GM06990 (cell line): ENCODE measurements around the gene DNAJB6.

Experiments used
- DNase-seq: peaks from one replicate; pipeline ENCODE4 v3.0.0-alpha.2; 2011; ENCODE audit not compliant: insufficient read length; ENCODE audit errors: extremely low read depth
- H3K27me3 ChIP-seq: replicated peaks from 2 replicates; pipeline ENCODE4 v1.6.0; 2011; ENCODE audit warnings: low read length; ENCODE audit not compliant: control insufficient read depth, insufficient read depth
- H3K36me3 ChIP-seq: 2 replicates; pipeline ENCODE4 v1.5.1; 2011; ENCODE audit warnings: low read length; ENCODE audit not compliant: control insufficient read depth, insufficient read depth
- H3K4me3 ChIP-seq: replicated peaks from 2 replicates; pipeline ENCODE4 v1.5.1; 2011; ENCODE audit warnings: low read depth, mild to moderate bottlenecking, control low read depth, low read length
- TF ChIP-seq, protein P1 (sequence below): IDR thresholded peaks from 2 replicates; pipeline ENCODE4 v1.5.1; 2011; ENCODE audit warnings: low read length, control low read depth, mild to moderate bottlenecking, inconsistent platforms; ENCODE audit not compliant: insufficient read depth, poor library complexity, severe bottlenecking

The DNAJB6 gene

DNA sequence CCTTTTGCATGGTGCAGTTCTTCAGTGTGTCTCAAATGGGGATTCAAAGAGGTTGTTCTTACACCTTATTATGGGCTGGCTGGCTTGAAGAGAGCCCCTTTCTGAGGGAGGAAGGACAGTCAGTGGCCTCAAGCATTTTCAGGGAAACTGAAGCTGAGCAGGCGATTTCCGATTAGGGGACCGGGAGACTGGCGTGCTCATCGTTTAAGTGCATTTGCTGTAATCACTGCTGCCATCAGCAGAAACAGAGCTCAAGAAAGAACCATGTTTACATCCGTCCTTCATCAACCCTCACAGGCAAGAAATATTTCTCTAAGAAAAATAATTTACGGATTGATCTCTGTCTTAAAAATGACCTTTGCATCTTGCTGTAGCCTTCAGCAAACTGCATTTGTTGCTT, 32.2 kb downstream of the DNAJB6 start:
- TF ChIP-seq, protein P1, sequence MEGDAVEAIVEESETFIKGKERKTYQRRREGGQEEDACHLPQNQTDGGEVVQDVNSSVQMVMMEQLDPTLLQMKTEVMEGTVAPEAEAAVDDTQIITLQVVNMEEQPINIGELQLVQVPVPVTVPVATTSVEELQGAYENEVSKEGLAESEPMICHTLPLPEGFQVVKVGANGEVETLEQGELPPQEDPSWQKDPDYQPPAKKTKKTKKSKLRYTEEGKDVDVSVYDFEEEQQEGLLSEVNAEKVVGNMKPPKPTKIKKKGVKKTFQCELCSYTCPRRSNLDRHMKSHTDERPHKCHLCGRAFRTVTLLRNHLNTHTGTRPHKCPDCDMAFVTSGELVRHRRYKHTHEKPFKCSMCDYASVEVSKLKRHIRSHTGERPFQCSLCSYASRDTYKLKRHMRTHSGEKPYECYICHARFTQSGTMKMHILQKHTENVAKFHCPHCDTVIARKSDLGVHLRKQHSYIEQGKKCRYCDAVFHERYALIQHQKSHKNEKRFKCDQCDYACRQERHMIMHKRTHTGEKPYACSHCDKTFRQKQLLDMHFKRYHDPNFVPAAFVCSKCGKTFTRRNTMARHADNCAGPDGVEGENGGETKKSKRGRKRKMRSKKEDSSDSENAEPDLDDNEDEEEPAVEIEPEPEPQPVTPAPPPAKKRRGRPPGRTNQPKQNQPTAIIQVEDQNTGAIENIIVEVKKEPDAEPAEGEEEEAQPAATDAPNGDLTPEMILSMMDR, result no peak
- H3K27me3 ChIP-seq, result no peaks in the 10 kb centered on the region
- H3K4me3 ChIP-seq, result no peak overlapping the region
- peaks cover 27% of the 10 kb centered on the region for H3K36me3 ChIP-seq
- DNase-seq, result no peak

GRCh38 chr7:157370742-157371141, 33.9 kb downstream of the DNAJB6 start:
- Histone ChIP-seq H3K4me3 (no peak overlapping the region), H3K27me3 (no peaks in the 10 kb centered on the region), H3K36me3 (peaks cover 25% of the 10 kb centered on the region)
- TF ChIP-seq, protein P1, result no peak
- no peak for DNase-seq

GRCh38 chr7:157371296-157371695, 34.5 kb downstream of the DNAJB6 start:
- TF ChIP-seq, protein P1, result no peak
- Histone ChIP-seq H3K4me3 (no peak overlapping the region), H3K27me3 (no peaks in the 10 kb centered on the region), H3K36me3 (peaks cover 25% of the 10 kb centered on the region)
- DNase-seq, result no peak

GRCh38 chr7:157372300-157373232, 35.8 kb downstream of the DNAJB6 start:
- Histone ChIP-seq H3K4me3 (no peak overlapping the region), H3K27me3 (no peaks in the 10 kb centered on the region), H3K36me3 (peaks cover 26% of the 10 kb centered on the region)
- DNase-seq, result no peak
- TF ChIP-seq, protein P1, result no peak

DNA sequence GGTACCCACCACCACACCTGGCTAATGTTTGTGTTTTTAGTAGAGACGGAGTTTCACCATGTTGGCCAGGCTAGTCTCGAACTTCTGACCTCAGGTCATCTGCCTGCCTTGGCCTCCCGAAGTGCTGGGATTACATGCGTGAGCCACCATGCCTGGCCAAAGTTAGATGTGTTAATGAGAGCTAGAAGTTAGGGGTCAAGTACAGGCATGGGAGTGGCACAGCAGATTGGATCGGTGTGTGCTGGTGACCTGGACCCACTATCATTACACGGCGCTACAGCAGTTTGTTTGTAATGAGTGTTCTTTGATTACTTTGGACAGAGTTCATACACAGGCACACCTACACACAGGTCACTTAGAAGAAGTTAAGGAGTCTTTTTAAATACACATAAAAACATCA, 36.7 kb downstream of the DNAJB6 start:
- Histone ChIP-seq H3K4me3 (no peak overlapping the region), H3K36me3 (peaks cover 22% of the 10 kb centered on the region), H3K27me3 (no peaks in the 10 kb centered on the region)
- no peak for DNase-seq
- TF ChIP-seq, protein P1, result no peak
